Middle frontal gyrus (tissue), 1 donor: Measurements from ENCODE around the gene APOBEC3H.

Source experiments
- DNase-seq: peaks from one replicate; pipeline ENCODE4 v3.0.0-alpha.2; 2015; ENCODE audit warnings: low spot score; ENCODE audit errors: extremely low spot score

APOBEC3H gene

GRCh38 chr22:39153220-39153717 lies 56.2 kb downstream of the APOBEC3H start:
- DNase-seq, result no peak
